ENCODE results near the gene DLGAP1.

- TF ChIP-seq EZH2phosphoT487 (IDR thresholded peaks at IDR 0.05; ENCODE audit: low read depth) = no peak
- TF ChIP-seq, protein P1, sequence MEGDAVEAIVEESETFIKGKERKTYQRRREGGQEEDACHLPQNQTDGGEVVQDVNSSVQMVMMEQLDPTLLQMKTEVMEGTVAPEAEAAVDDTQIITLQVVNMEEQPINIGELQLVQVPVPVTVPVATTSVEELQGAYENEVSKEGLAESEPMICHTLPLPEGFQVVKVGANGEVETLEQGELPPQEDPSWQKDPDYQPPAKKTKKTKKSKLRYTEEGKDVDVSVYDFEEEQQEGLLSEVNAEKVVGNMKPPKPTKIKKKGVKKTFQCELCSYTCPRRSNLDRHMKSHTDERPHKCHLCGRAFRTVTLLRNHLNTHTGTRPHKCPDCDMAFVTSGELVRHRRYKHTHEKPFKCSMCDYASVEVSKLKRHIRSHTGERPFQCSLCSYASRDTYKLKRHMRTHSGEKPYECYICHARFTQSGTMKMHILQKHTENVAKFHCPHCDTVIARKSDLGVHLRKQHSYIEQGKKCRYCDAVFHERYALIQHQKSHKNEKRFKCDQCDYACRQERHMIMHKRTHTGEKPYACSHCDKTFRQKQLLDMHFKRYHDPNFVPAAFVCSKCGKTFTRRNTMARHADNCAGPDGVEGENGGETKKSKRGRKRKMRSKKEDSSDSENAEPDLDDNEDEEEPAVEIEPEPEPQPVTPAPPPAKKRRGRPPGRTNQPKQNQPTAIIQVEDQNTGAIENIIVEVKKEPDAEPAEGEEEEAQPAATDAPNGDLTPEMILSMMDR (IDR thresholded peaks at IDR 0.05; ENCODE audit: low read depth, low read length) = no peak
Observed at GRCh38 chr18:4237664-4238041, 217.5 kb downstream of the DLGAP1 start.
